HG03521 (cell line): Measurements from ENCODE around the gene CNMD.
A peak's percentile ranks its signal among the peaks of the same experiment; 100 is the strongest.
"Not testable (repeated sequence)": the region's sequence is repeated elsewhere in the genome, so short reads cannot be mapped to it uniquely, and the experiment has no call there.

Experiments used
- ATAC-seq: cut with Tn5 transposase; IDR thresholded peaks from one replicate; pipeline ENCODE4 v1.9.1; 2021; ENCODE audit warnings: mild to moderate bottlenecking, moderate library complexity; ENCODE audit not compliant: unreplicated experiment

CNMD gene

DNA sequence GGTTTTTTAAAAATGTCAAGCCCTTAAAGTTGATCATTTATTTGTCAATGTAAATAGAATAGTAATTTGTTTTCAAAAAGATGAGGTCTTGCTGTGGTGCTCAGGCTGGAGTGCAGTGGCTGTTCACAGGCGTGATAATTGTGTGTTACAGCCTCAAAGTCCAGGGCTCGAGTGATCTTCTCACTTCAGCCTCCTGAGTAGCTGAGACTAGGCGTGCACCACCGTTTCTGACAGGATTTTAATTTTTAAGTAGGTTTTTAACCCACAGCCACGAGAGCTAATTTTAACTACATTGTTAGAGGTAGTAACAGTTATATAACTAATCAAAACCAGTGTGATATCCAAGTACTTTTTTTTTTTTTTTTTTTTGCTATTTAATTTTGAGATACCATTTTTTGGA, 43.1 kb downstream of the CNMD start:
- ATAC-seq = no peak

DNA sequence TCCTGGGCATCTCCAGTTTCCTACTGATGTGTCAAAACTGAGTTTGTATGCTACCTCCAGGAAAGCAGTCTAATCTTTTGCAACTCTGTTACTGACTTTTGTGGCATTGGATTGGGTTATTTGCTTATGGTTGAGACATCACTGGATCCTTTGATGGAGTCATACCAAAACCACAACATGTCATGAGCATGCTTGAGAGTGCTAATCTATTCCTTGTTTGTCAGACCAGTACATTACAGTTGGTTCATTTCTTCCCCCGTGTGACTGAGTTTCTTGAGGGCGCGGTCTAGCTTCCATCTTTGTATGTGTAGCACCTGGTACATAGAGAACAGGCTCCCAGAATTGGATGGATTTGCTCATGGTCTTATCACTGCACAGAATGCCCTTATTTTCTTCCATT, 43.8 kb downstream of the CNMD start:
- ATAC-seq = peak; percentile 55

DNA sequence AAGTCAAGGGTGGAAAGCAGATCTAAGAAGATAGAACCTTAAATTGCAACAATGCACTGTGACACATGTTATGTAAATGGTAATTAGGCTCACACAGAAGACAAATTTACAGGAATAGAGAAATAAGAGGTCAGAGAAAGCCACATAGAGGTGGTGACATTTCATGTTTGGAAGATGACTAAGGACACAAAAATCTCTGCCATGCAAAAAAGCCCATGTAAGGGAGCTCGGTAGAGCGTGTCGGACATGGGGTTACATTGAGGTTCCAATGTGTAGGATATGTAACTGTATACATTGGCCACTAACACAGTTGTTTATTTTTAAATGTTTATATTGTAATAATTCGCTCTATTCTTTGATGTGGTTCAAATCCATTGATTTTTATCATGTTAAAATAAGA, 53.2 kb downstream of the CNMD start:
- no peak for ATAC-seq

DNA sequence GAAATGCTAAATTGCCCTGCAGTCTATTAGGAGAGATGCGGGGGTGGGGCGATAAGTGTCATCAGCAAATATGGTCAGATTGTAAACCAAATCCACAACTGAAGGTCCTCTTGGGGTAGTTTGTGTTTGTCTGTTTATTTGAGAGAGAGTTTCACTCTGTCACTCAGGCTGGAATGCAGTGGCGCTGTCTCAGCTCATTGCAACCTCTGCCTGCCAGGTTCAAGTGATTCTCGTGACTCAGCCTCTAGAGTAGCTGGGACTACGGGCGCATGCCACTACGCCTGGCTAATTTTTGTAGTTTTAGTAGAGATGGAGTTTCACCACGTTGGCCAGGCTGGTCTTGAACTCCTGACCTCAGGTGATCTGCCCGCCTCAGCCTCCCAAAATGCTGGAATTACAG, 53.8 kb downstream of the CNMD start:
- ATAC-seq = not testable (repeated sequence)

DNA sequence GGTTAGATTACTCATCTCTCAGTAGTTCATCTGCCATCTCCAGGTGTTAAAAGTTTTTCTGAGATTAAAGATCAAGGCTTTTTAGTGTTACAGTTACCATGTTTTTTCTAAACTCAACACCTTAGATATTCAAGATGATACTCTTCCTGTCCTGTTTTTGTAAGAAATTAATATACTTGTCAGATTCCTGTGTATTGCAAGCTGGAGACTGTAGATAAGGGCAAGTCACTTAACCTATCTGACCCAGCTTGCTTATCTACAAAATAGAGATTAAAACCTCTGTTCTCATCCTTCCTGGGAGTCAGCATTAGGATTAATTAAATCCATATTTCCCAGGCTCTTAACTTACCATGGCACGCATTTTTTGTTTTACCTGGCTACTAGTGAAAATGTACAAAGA, 61.8 kb downstream of the CNMD start:
- ATAC-seq = no peak

DNA sequence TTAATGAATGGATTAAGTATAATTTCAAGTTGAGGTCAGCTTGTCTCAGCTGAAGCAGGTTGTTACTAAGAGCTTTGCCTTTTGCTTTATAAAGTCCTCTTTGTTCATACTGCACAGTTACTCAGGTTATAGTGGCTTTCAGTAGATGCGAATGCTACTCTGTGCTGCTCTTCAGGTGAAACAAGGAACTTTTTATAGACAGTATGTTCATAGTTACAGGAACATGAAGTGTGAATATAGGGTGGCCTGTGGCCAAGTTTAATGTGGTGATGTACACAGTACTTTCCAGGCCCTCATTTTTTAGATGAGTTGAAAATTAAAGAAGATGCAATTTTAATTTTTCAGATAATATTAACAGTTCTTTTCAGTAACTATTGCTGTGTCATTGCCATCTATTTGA, 66.2 kb downstream of the CNMD start:
- ATAC-seq = no peak

DNA sequence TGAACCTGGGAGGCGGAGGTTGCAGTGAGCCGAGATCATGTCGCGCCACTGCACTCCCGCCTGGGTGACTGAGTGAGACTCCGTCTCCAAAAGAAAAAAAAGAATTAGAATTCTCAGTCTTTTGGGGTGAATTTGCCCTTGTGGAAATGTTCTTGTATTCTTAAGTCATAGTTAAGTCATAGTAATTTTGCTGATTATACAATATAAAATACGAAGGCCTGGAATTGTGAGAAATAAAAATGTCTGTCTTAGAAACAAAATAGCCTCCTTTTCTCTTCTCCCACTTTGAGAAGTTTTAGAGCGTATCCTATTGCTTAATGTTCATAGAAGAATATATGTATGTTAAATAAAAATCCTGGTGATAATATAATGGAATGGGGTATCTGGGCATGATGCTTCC, 68.9 kb downstream of the CNMD start:
- ATAC-seq = no peak

DNA sequence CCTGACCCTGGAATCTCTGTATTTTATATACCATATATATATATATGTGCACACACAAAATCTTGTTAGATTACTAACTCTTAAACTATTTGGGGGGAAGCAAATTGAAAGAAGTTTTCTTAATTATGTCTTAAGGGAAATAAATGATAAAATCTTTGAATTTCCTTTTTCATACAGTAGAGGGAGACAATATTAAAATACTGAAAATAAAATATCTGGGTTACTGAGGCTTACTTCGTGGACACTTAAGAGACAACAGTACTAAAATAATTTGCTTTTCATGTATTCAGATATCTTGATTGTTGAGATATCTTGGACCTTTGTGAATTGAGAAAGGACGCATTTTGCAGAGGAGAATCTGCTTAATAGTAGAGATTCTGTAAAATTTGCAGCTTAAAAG, 69.9 kb downstream of the CNMD start:
- ATAC-seq = no peak

DNA sequence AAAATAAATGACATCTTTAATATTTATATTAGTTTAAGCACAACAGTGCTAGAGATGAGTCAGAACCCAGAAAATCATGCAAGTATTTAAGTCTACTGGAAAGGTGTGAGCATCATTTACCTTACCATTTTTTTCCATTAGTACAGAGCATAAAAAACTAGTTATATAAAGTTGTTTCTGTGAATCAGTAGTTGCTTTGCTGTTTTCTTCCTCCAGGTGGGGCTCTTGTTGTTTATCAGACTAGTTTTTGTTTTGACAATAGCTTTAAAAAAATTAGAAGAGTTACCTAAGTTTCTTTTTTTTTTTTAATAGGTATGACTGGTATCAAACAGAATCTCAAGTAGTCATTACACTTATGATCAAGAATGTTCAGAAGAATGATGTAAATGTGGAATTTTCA, 74.3 kb downstream of the CNMD start:
- ATAC-seq = no peak

DNA sequence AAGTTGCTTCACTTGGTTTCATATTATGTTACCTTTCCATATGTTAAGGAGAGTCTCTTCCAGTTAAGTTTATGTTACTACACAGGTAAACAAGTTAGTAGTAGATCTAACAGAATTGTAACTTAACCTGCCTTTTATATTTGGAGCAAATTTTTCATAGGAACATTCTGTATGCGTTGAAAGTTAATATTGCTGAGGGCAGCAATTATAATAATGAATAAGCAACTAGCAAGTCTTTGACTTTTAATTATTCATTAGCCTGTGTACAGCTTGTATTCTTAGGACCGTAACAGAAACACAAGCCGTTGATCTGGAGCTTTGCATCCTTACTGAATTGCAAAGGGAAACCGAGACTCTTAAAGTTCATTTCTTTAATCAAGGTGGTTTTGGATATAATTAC, 75.3 kb downstream of the CNMD start:
- no peak for ATAC-seq

DNA sequence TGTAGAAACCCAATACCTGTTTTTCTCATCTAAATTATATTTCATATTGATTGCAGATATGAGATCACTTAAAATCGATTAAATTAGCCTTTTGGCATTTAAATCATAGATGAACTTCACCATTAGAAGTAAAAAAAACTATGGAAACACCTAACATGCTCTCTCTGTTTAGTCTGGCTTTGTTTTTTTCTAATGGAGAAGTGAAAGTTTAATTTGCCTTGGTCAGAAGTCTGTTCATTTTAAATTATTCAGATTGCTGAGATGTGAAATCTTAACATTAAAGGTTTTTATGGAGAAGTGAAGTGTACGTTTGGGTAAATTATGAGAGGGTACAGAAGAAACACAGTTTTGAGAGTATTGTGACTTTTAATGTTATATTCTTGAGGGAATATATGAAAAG, 80.3 kb downstream of the CNMD start:
- no peak for ATAC-seq
